Measurements from ENCODE around the gene ADCY3. TPM values are rescaled to one million over a fixed set of nuclear protein-coding genes. Genes with fewer than 3 reads are reported as not detected.
A peak's percentile ranks its signal among the peaks of the same experiment; 100 is the strongest.

The ADCY3 gene
- total and polyA plus RNA-seq, 2 donors from 2014 or later = 21.1 to 44.6 TPM

DNA sequence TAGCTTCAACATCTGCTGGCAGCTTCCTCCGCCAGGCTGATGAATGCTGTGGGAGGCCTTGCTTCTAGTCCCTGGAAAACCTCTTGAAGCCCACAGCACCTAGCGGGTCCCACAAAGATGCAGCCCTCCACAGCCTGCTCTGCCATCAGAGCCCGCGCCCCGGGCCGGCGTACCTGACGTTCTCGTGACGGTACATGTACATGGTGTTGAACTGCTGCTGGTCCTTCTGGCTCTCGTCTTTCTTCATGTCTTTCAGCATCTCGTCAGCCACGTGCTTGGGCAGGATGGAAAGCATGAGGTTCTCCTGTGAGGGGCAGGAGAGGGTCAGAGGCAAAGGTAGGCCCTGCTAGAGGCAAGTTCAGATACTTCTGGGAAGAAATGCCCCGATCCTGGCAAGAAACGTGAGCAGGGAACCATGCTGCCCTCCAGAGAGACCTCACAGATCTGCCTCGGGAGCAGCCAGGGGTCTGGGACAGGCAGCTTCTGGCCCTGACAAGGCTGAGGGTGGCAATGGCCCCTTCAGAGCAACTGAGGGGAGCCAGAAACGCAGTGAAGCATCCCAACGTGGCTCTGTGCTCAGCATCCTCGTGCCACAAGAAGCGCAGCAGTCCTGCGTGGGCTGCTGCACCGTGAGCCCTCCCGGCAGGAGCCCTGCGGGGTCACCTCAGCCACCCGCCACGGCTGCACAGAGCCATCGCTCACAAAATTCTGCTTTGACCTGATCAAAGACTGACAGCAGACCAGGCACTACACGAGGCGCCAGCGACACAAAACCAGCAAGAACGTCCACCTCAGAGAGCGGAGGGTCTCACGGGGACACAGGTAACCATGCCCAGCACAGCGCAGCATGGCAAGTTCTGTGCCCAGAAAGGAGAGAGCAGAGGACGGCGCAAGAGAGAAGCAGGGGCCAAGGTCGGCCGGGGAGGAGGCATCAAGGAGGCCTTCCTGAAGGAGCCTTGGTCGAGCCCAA lies 77.7 kb downstream of the ADCY3 start:
- TF ChIP-seq, protein P1, sequence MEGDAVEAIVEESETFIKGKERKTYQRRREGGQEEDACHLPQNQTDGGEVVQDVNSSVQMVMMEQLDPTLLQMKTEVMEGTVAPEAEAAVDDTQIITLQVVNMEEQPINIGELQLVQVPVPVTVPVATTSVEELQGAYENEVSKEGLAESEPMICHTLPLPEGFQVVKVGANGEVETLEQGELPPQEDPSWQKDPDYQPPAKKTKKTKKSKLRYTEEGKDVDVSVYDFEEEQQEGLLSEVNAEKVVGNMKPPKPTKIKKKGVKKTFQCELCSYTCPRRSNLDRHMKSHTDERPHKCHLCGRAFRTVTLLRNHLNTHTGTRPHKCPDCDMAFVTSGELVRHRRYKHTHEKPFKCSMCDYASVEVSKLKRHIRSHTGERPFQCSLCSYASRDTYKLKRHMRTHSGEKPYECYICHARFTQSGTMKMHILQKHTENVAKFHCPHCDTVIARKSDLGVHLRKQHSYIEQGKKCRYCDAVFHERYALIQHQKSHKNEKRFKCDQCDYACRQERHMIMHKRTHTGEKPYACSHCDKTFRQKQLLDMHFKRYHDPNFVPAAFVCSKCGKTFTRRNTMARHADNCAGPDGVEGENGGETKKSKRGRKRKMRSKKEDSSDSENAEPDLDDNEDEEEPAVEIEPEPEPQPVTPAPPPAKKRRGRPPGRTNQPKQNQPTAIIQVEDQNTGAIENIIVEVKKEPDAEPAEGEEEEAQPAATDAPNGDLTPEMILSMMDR (IDR thresholded peaks at IDR 0.05; ENCODE audit: borderline replicate concordance, extremely low read depth, insufficient read depth) = no peak
- FAIRE-seq = no peak
- Histone ChIP-seq H3K27me3 (ENCODE audit: control insufficient read depth, insufficient read depth, low read length) (no peaks in the 10 kb centered on the region), H3K9ac (ENCODE audit: low read length in 3 of 3) (no peak overlapping the region), H3K9me3 (ENCODE audit: control insufficient read depth in 2 of 3, insufficient read depth in 1 of 3, low read length in 3 of 3) (no peaks in the 10 kb centered on the region), H3K36me3 (ENCODE audit: control insufficient read depth in 2 of 3, insufficient read depth in 3 of 3, low read length in 3 of 3) (no peaks in the 10 kb centered on the region), H3K4me1 (ENCODE audit: control insufficient read depth in 2 of 3, insufficient read depth in 2 of 3, low read depth in 1 of 3, low read length in 3 of 3) (no peaks in the 10 kb centered on the region), H3K27ac (ENCODE audit: low read depth in 2 of 2, low read length in 2 of 2) (no peak overlapping the region), H3K4me3 (ENCODE audit: low read length in 3 of 3) (no peak overlapping the region)
- intact Hi-C loops (cut with DNase I) = no loop called here
- DNase-seq = peak in 2 of 5 donors; percentile 20 to 52

- intact Hi-C loops (cut with DNase I) = no loop called here
- H3K9me3 ChIP-seq (ENCODE audit: control insufficient read depth in 2 of 3, insufficient read depth in 1 of 3, low read length in 3 of 3) = no peaks in the 10 kb centered on the region
- no peak overlapping the region for H3K4me3 ChIP-seq (ENCODE audit: low read length in 3 of 3)
- TF ChIP-seq, protein P1 (IDR thresholded peaks at IDR 0.05; ENCODE audit: borderline replicate concordance, extremely low read depth, insufficient read depth) = no peak
- H3K9ac ChIP-seq (ENCODE audit: low read length in 3 of 3) = no peak overlapping the region
- no peaks in the 10 kb centered on the region for H3K36me3 ChIP-seq (ENCODE audit: control insufficient read depth in 2 of 3, insufficient read depth in 3 of 3, low read length in 3 of 3)
- H3K27ac ChIP-seq (ENCODE audit: low read depth in 2 of 2, low read length in 2 of 2) = no peak overlapping the region
- DNase-seq (peak in 2 of 5 donors; percentile 32 to 64), FAIRE-seq (no peak)
- no peaks in the 10 kb centered on the region for H3K4me1 ChIP-seq (ENCODE audit: control insufficient read depth in 2 of 3, insufficient read depth in 2 of 3, low read depth in 1 of 3, low read length in 3 of 3)
- H3K27me3 ChIP-seq (ENCODE audit: control insufficient read depth, insufficient read depth, low read length) = no peaks in the 10 kb centered on the region
These were observed 78.8 kb downstream of the ADCY3 start for GRCh38 chr2:24840962-24841945.

DNA sequence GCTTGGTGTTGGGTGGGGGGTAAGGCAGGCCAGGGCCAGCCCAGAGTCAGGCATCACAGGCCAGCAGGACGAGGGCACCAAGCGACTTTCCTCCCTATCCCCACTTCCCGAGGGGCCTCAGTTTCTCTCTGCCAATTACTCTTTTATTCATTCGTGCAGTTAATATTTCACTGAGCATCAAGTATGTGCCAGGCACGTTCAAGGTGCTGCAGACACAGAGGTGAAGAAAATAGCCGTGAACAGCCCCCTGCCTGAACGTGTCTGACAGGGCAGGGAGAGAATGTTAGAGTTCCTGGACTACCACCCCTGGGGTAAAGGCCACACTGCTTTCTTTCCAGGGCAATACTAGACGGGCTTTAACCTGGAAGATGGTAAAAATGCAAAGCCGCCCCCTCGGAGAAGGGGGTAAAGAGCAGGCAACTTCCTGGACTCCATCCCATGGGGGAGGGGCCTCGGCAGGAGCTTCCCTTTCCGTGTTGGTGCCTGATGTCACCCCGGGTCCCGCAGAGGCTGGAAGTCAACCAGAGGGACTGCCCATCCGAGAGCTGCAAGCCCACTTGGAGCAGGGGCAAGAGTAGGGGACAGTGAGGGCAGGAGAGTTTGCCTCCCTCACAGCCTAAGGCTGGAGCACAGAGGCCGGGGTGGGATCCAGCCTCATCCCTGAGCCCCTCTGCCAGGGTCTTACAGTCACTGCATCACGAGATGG lies 79.7 kb downstream of the ADCY3 start:
- H3K9ac ChIP-seq (ENCODE audit: low read length in 3 of 3) = no peak overlapping the region
- intact Hi-C loops (cut with DNase I) = no loop called here
- H3K4me3 ChIP-seq (ENCODE audit: low read length in 3 of 3) = no peak overlapping the region
- H3K27me3 ChIP-seq (ENCODE audit: control insufficient read depth, insufficient read depth, low read length) = no peaks in the 10 kb centered on the region
- no peaks in the 10 kb centered on the region for H3K9me3 ChIP-seq (ENCODE audit: control insufficient read depth in 2 of 3, insufficient read depth in 1 of 3, low read length in 3 of 3)
- TF ChIP-seq, protein P1 (IDR thresholded peaks at IDR 0.05; ENCODE audit: borderline replicate concordance, extremely low read depth, insufficient read depth) = no peak
- H3K36me3 ChIP-seq (ENCODE audit: control insufficient read depth in 2 of 3, insufficient read depth in 3 of 3, low read length in 3 of 3) = no peaks in the 10 kb centered on the region
- no peaks in the 10 kb centered on the region for H3K4me1 ChIP-seq (ENCODE audit: control insufficient read depth in 2 of 3, insufficient read depth in 2 of 3, low read depth in 1 of 3, low read length in 3 of 3)
- FAIRE-seq (no peak), DNase-seq (peak in 2 of 5 donors; percentile 38 to 61)
- no peak overlapping the region for H3K27ac ChIP-seq (ENCODE audit: low read depth in 2 of 2, low read length in 2 of 2)
